Measurements from ENCODE around the gene TMED6.

The TMED6 gene

DNA sequence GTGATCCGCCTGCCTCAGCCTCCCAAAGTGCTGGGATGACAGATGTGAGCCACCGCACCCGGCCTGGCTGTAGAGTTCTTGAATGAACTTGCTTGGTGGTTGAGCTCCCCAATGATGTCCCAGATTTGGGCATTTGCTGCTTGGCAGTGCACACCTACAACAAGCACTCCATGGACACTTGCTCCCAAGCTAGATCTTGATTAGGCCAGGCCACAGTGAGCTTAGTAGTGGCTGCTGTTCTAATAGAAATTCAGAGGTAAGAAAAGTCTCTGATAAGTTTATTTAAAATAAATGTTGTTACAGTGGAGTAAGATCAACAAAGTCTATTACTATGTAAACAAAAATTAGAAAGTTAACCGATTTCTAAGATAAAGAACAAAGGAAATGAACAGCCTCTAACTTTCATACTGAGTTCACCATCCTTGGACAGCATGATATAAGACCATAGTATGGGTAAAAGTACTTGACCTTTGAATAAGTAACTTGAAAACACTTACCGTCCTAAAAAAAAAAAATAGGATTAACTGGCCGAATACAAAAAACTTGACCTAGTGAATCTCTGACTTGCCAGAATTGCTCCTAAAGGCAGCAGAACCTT is 951 bp downstream of the TMED6 start:
- no peak for DNase-seq

DNA sequence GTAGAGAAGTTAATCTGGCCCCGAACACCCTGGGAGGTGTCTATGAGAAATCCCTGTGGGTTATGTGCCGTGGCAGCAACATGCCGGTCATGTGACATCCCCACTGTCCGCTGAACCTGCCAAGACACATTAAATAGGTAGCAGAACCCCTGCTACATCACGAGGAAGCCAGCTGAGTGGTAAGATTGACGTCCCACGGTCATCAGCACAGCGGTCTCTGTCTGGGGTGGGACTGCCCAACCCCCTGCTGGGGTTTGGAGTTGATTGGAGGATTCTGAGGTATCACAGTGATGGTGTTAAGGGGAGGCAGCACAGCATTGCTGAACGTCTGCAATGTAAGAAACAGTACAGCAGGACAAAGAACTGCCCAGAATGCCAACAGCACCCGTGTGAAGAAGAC is 2.0 kb downstream of the TMED6 start:
- DNase-seq = no peak

DNA sequence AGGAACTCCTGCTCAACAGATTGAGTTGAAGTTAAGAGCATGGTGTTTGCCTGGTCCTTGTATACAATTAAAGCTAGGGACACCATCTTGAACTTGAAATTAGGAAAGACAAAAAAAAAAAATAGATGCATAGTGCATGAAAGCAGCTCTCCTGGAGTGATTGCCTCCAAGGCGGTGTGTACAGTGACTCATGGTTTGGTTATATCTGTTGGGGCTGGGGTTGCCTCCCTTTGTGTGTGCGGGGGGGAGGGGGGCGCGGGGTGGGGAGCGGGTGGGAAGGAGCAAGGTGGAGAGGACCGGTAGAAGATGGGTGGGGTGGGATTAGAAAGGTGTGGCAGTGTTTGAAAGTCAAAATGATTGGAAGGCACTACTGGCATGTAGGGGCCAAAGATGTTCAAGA is 3.4 kb downstream of the TMED6 start:
- no peak for DNase-seq

GRCh38 chr16:69346683-69347082 is 4.9 kb downstream of the TMED6 start:
- DNase-seq = no peak

DNA sequence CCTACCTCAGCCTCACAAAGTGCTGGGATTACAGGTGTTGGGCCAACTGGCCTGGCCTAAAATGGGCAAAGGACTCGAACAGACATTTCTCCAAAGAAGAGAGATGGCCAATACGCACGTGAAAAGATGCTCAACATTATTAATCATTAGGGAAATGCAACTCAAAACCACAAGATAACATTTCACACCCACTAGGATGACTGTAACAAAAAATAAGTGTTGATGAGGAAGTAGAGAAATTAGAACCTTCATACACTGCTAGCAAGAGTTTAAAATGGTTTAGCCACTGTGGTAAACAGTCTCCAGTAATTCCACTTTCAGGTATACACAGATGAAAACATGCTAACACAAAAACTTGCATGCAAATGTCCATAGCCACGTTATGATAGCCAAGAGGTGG is 5.7 kb downstream of the TMED6 start:
- DNase-seq = no peak

DNA sequence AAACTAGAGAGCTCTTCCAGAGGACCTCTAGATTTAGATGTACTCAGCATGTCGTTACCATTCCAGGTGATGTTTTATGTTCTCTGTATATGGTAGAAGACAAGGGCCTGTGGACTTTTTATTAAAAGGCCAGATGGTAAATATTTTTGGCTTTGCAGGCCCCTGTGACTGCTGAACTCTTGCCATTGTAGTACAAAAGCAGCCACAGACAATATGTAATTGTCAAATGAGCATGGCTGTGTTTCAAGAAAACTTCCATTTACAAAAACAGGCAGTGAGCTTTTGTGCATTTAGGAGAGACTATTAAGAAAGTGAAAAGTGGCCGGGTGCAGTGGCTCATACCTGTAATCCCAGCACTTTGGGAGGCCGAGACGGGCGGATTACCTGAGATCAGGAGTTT is 7.4 kb downstream of the TMED6 start:
- no peak for DNase-seq

DNA sequence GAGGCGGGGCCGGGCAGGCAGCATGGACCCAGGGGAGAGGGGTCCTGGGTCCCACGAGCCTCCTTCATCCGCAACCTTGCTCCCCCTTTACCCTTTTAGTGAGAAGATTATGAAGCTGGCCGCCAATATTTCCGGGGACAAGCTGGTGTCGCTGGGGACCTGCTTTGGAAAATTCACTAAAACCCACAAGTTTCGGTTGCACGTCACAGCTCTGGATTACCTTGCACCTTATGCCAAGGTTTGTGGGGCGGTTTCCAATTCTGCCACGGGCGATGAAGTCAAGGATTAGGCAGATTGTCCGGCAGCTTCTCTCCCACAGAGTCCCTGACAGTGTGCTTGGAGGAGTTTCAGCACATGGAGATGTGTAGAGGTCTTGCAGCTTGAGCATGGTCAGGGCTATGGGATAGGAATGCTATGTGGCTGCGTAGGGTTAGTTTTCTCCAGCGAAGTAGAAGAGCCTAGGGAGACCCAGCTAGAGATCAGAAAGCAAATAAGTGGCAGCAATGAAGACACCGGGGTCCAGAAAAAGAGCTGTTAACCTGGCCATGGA is 11.4 kb downstream of the TMED6 start:
- DNase-seq = peak in 1 of 2 donors; percentile 18

GRCh38 chr16:69339289-69340094 is 12.1 kb downstream of the TMED6 start, which contains the start of the genes COG8 and NIP7:
COG8 (minus strand) TSS chr16:69339564; CDS start chr16:69339552, 12 bp downstream.
NIP7 (plus strand) TSS chr16:69339772; CDS start chr16:69339830, 58 bp downstream.
- DNase-seq = peak; percentile 86 to 90

- no peak for DNase-seq
Observed at GRCh38 chr16:69338557-69339288, 12.9 kb downstream of the TMED6 start.

DNA sequence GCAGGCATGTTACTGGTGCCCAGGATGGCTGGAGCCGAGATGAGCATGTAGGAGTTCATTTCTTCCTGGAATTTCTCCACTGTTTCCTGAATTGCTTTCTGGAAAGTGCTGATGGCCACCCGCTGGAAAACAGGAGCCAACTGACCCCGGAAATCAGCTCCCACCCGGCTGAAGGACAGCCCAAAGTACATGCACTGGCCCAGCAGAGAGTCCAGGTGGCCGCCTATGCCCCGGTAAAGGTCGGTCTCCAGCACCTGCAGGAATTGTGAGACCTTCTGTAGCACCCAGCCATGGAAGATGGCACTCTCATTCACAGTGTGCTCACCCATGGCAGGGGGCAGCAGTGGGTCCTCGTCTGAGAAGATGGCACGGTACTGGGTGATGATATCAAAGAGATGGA is 16.9 kb downstream of the TMED6 start:
- no peak for DNase-seq

- peak; percentile 77 to 84 for DNase-seq
Observed at GRCh38 chr16:69330286-69331109, 21.1 kb downstream of the TMED6 start, which contains the start of gene PDF. PDF (minus strand) TSS chr16:69330588; CDS start chr16:69330570, 18 bp downstream.

DNA sequence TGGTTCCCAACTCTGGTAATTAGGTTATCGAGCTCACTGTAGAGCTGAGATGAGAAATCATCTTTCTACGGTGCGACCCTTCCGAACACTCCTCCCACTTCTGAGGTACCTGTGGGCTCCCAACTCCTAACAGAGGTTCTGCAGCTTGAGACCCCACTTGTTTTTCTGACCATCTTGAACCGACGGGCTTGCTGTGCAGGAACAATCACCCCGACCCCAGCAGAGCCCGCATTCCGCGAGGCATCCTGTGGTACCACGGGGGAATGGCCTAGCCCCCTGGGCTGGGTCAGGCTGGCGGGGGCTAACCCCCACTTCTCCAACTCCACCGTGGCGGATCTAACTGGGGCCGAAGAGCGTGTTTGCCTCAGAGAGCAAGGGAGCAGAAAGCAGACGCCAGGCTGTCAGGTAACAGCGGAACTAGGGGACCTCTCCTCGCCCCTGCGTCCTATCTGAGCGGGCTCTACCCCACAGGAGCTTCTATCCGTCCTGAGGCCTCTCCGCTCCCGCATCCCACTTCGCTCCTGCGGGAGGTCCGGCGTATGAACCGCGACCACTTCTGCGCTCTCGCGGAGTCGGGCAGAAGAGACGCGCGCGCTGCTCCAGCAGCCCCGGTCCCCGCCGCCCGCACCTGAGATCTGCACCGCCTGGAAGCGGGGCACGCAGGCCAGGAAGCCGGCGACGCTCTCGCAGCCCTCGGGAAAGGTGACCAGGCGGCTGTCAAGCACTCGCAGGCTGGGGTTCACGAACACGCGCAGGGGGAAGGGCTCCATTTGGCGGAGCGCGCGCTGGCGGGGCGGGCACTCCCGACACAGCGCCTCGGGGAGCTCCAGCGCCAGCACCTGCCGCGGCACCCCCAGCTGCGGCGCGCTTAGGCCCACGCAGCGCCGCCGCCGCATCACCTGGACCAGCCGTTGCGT is 22.0 kb downstream of the TMED6 start:
- DNase-seq = peak; percentile 56 to 60

DNA sequence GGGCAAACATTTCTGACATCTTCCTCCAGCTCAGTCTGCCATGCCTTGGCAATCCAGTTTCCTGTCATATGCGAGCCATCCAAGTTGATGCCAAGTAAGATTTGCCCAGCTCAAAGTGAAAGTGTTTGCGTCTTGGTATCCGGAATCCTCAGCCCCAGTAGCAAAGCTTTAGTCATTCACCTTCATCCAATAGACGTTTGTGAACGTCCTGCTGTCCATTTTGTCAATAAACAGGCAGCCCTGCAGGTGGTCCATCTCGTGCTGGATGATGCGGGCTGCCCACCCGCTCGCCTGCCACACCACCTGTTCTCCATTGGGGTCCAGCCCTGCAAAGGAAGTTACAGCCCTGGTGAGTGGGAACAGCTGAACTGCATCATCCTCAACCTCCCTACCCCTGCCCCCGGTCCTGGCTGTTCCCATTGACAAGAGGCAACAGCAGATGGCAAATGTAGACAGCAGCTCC is 22.7 kb downstream of the TMED6 start:
- no peak for DNase-seq

GRCh38 chr16:69327585-69328310 is 23.8 kb downstream of the TMED6 start:
- DNase-seq = no peak

DNA sequence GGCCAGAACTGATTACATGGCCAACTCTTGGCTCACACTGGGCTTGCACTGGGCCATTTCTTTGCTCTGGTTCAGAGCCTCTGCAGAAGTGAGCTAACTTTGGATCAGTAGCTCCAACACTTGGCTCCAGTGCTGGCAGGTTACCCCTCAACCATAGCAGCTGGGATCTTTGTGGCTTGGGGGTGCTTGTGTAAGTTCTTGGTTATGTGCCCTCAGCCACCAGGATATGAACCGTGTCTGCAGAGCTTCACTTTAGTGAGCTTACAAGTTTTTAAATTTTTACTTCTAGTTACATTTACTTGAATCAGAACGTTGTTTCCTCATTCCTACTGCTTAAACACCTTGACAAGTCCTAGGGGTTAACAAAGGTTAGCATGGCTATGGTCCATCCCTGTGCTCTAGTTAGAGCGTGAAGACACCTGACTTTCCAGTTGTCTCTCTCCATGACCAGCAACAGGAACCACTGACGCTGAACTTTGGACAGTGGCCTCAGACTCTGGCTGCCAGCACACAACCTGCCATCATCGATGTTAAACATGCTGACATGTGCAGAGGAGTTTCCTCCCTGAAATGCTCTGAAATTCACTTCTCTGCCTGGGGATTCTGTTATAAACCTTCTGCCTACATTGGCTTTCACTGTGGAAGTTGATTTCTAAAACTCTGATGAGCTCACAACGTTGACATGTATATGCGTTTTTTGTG is 25.3 kb downstream of the TMED6 start:
- DNase-seq = no peak

DNA sequence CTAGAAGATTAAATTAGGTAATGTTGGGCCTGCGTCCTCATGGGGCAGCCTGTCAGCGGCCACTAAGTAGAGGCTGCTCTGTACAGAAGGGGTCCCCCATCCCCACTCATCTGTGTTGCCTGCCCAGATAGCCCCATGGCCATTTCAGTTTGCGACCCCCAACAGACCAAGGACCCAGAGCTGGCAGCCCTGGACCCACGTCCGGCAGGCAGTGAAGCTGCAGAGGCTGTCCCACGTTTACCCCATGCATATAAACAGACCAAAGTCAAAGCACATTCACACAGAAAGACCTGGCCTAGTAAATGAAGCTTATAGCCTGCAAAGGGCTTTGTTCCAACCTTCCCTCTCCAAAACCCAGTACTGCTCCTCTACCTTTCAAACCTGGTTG is 25.8 kb downstream of the TMED6 start:
- no peak for DNase-seq

GRCh38 chr16:69324585-69325253 is 26.9 kb downstream of the TMED6 start:
- DNase-seq = no peak

- DNase-seq = no peak
Observed at GRCh38 chr16:69324013-69324531, 27.5 kb downstream of the TMED6 start.

DNA sequence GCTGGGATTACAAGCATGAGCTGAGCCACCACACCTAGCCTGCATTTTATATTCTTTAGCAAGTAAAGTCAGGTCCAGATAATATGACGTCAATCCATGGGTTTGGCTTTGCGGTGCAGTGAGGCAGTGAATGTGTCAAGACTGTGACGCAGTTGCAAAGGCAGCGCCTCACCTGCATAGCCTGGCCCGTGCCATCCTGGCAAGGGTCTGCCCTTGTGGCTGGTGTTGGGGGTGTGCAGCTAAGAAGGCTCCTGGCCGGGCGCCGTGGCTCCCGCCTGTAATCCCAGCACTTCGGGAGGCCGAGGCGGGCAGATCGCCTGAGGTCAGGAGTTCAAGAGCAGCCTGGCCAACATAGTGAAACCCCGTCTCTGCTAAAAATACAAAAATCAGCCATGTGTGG is 28.2 kb downstream of the TMED6 start:
- no peak for DNase-seq
